Measurements from ENCODE around the gene GALNTL6. TPM values are rescaled to one million over a fixed set of nuclear protein-coding genes. Genes with fewer than 3 reads are reported as not detected.

The GALNTL6 gene
- total RNA-seq, 1 donor from 2014 or later, result 0.13 TPM

- H3K4me3 ChIP-seq (ENCODE audit: low read depth, low read length), result no peak overlapping the region
- DNase-seq (ENCODE audit: low read depth), result no peak
- H3K27me3 ChIP-seq (ENCODE audit: control insufficient read depth, insufficient read depth, low read length), result no peaks in the 10 kb centered on the region
- H3K36me3 ChIP-seq (ENCODE audit: control insufficient read depth, insufficient read depth, low read length), result no peaks in the 10 kb centered on the region
- no peak for TF ChIP-seq CTCF (IDR thresholded peaks at IDR 0.05; ENCODE audit: insufficient read depth, low read length, poor library complexity, severe bottlenecking)
Measured at GRCh38 chr4:172143605-172144314, 330.6 kb downstream of the GALNTL6 start.

- no peaks in the 10 kb centered on the region for H3K36me3 ChIP-seq (ENCODE audit: control insufficient read depth, insufficient read depth, low read length)
- no peak for DNase-seq (ENCODE audit: low read depth)
- TF ChIP-seq CTCF (IDR thresholded peaks at IDR 0.05; ENCODE audit: insufficient read depth, low read length, poor library complexity, severe bottlenecking), result no peak
- no peak overlapping the region for H3K4me3 ChIP-seq (ENCODE audit: low read depth, low read length)
- H3K27me3 ChIP-seq (ENCODE audit: control insufficient read depth, insufficient read depth, low read length), result no peaks in the 10 kb centered on the region
Measured at GRCh38 chr4:172147687-172148086, 334.5 kb downstream of the GALNTL6 start.

- H3K27me3 ChIP-seq (ENCODE audit: control insufficient read depth, insufficient read depth, low read length), result no peaks in the 10 kb centered on the region
- DNase-seq (ENCODE audit: low read depth), result no peak
- no peak for TF ChIP-seq CTCF (IDR thresholded peaks at IDR 0.05; ENCODE audit: insufficient read depth, low read length, poor library complexity, severe bottlenecking)
Measured at GRCh38 chr4:172149329-172149728, 336.1 kb downstream of the GALNTL6 start.

GRCh38 chr4:172152284-172152683, 339.1 kb downstream of the GALNTL6 start:
- no peak for DNase-seq (ENCODE audit: low read depth)
- no peak for TF ChIP-seq CTCF (IDR thresholded peaks at IDR 0.05; ENCODE audit: insufficient read depth, low read length, poor library complexity, severe bottlenecking)
- Histone ChIP-seq H3K27me3 (ENCODE audit: control insufficient read depth, insufficient read depth, low read length) (no peaks in the 10 kb centered on the region), H3K36me3 (ENCODE audit: control insufficient read depth, insufficient read depth, low read length) (no peaks in the 10 kb centered on the region), H3K4me3 (ENCODE audit: low read depth, low read length) (no peak overlapping the region)

More at GRCh38 chr4:172149329-172149728, 336.1 kb downstream of the GALNTL6 start:
- Histone ChIP-seq H3K36me3 (ENCODE audit: control insufficient read depth, insufficient read depth, low read length) (no peaks in the 10 kb centered on the region), H3K4me3 (ENCODE audit: low read depth, low read length) (no peak overlapping the region)

GRCh38 chr4:172153719-172154118, 340.5 kb downstream of the GALNTL6 start:
- no peaks in the 10 kb centered on the region for H3K36me3 ChIP-seq (ENCODE audit: control insufficient read depth, insufficient read depth, low read length)
- H3K27me3 ChIP-seq (ENCODE audit: control insufficient read depth, insufficient read depth, low read length), result no peaks in the 10 kb centered on the region
- no peak for TF ChIP-seq CTCF (IDR thresholded peaks at IDR 0.05; ENCODE audit: insufficient read depth, low read length, poor library complexity, severe bottlenecking)
- no peak for DNase-seq (ENCODE audit: low read depth)
- H3K4me3 ChIP-seq (ENCODE audit: low read depth, low read length), result no peak overlapping the region

- TF ChIP-seq CTCF (IDR thresholded peaks at IDR 0.05; ENCODE audit: insufficient read depth, low read length, poor library complexity, severe bottlenecking), result no peak
- H3K27me3 ChIP-seq (ENCODE audit: control insufficient read depth, insufficient read depth, low read length), result no peaks in the 10 kb centered on the region
- no peak overlapping the region for H3K4me3 ChIP-seq (ENCODE audit: low read depth, low read length)
- DNase-seq (ENCODE audit: low read depth), result no peak
- no peaks in the 10 kb centered on the region for H3K36me3 ChIP-seq (ENCODE audit: control insufficient read depth, insufficient read depth, low read length)
Measured at GRCh38 chr4:172155838-172156345, 342.7 kb downstream of the GALNTL6 start.

All from kidney epithelial cell (primary cell).